G401 (cell line): Measurements from ENCODE around the gene USP49. TPM values are rescaled to one million over a fixed set of nuclear protein-coding genes. Genes with fewer than 3 reads are reported as not detected.
"Not testable (repeated sequence)": the region's sequence is repeated elsewhere in the genome, so short reads cannot be mapped to it uniquely, and the experiment has no call there.

Experiments
- DNase-seq: peaks from one replicate; pipeline ENCODE4 v3.0.0-alpha.2; 2015; ENCODE audit warnings: low spot score
- in situ Hi-C: cut with HindIII; loops from 2 replicates; pipeline ENCODE4 v1.10.0; 2016; ENCODE audit warnings: low sequenced_read_pairs, mixed read lengths
- total RNA-seq: library from RNA; depleted of rRNA; stranded (reverse); fragments of >200 nt; shearing (Covaris generic); gene quantifications from 2 replicates; pipeline ENCODE4 v1.2.3, GENCODE V29; 2014; rRNA removed

The USP49 gene
- 4.7 and 9.9 TPM in 2 replicates for total RNA-seq

DNA sequence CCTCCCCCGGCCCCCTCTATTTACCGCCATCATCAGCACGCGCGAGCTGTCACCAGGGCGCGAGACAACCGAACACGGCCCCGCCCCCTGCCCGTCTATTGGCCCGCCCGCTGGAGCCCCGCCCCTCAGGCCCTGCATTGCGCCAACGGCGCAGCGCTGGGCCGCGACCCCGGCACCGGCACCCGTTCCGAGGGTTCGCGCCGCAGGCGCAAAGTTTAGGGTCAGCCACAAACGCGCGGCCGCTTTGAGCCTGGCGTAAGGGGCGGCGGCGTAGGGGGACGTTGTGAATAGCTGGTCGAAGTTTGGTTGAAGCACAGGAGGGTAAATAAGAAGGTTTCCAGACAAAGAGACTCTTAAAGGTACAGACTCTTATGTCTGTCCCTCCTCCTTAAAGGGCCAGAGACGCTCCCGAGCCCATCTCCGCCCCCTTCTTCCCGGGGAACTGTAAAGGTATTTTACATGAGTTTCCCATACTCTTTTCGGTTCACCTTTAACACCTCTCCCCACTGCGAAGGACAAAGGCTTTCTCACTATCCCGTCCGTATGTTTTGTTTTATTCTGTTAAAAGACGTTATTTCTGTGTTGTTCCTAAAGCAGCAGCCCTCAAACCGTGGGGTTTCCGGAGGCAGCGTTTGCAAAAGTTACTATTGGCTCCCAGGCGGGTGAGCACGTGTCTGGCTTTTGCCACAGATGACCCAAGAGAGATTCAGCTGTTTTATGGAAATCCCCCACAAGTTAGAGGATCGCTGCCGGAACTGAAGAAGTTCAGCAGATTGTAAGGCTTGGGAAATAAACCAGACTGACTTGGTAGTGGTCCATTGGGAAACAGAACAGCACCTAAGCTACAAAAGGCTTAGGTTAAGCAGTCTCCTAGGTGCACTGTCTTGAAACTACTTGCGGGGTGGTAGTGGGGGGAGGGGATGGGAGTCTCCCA, at the start of gene USP49:
USP49 (minus strand) TSS at position 76 of the 934 bp plus-strand sequence. CDS start 88,392 bp downstream, outside the sequence.
- in situ Hi-C loops, result no loop called here
- DNase-seq, result peak; percentile 87

DNA sequence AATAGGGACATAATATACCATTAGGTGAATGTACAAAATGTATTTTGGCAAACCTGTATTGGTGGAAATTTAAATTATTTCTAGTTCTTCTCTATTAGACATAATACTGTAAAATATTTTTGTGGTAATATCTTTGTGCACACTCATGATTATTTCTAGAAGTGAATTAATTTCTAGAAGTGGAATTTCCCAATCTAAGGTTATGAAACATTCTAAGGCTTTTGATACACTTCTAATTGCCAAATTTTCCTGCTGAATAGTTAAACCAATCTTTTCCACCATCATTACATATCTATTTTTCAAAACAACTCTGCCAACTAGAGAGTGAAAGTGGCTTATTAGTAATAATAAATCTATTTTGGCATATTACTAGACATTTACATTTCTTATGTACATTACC, 48.3 kb upstream of the USP49 start:
- no peak for DNase-seq
- in situ Hi-C loops, result no loop called here

DNA sequence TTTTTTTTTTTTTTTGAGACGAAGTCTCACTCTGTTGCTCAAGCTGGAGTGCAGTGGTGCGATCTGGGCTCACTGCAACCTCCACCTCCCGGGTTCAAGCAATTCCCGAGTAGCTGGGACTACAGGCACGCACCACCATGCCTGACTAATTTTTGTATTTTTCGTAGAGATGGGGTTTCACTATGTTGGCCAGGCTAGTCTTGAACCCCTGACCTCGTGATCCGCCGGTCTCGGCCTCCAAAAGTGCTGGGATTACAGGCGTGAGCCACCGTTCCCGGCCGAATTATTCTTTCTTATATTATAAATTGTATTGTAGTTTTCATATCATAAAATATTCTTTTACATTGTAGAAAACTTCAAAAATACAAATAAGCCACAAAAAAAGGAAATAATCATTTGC, 47.7 kb upstream of the USP49 start:
- in situ Hi-C loops, DNase-seq: not testable (repeated sequence)

GRCh38 chr6:41942067-41942851, 47.1 kb upstream of the USP49 start:
- no peak for DNase-seq
- in situ Hi-C loops, result no loop called here

GRCh38 chr6:41941280-41942066, 46.3 kb upstream of the USP49 start, which contains the start of gene CCND3:
TSS of gene CCND3 (minus strand) at chr6:41941808. CDS start at chr6:41941649, 159 bp downstream.
- in situ Hi-C loops, result no loop called here

DNA sequence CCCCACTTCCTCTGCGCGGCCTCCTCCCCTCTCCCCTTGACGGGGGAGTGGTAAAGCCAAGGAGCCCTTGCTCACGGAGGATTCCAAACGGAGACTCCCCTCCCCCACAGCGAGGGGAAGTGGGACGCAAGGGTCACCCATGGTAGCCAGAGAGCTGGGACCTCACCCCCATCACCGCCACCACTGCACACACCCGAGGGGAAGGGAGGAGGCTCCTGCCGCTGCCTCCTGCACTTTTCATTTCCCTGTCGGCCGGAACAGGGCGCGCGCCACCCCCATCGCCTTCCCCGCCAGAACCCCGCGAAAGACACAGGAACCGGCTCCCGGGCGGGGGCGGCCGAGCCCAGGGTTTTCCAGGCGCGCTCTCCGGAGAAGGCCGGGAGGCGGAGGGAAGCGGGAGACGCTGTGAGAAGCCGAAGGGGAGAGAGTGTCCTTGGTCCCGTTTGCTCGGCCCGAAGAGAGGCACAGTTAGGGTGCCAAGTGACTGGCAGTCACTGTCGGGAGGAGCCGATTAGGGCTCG, 45.6 kb upstream of the USP49 start:
- in situ Hi-C loops, result no loop called here
- no peak for DNase-seq

More at GRCh38 chr6:41941280-41942066, 46.3 kb upstream of the USP49 start, which contains the start of gene CCND3:
- DNase-seq, result peak; percentile 88

DNA sequence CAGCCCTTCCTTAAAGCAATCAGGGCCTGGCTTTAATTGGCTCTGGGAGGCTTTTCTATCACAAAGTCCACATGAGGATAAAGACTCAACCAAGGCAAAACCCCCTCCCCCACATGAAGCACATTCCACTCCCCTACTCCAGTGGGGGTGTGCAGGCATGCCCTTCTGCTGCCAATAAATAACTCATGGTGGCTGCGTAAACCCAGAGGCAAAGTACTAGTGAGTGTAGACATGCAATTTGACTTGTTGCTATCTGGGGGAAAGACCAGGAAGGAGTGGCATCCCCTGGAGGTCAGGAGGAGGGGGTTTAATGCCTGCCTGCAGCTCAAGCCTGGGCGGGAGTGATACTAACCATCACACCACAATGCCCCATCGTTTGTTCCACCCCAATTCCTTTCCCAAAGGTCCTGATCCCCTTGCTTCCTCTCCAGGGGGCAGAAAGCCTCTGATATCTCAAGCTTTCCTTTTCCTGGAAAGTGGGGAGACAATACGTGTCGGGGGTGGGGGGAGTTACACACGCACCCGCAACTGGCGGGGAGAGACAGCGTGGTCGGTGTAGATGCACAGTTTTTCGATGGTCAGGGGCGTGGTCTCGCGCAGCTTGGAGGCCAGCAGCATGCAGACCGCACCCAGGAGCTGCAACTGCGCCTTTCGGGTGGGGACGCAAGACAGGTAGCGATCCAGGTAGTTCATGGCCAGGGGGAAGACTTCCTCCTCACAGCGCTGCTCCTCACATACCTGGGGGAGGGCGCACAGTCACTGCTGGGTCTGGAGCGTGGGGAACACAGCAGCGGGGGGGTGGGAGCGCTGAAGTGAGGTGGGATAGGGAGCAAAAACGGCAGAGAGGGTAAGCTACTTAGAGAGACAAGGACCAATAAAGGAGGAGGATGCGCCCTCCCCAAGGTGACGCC, 44.9 kb upstream of the USP49 start:
- no peak for DNase-seq
- in situ Hi-C loops, result no loop called here

GRCh38 chr6:41939176-41939847, 44.1 kb upstream of the USP49 start:
- DNase-seq, result peak; percentile 25
- in situ Hi-C loops, result no loop called here

DNA sequence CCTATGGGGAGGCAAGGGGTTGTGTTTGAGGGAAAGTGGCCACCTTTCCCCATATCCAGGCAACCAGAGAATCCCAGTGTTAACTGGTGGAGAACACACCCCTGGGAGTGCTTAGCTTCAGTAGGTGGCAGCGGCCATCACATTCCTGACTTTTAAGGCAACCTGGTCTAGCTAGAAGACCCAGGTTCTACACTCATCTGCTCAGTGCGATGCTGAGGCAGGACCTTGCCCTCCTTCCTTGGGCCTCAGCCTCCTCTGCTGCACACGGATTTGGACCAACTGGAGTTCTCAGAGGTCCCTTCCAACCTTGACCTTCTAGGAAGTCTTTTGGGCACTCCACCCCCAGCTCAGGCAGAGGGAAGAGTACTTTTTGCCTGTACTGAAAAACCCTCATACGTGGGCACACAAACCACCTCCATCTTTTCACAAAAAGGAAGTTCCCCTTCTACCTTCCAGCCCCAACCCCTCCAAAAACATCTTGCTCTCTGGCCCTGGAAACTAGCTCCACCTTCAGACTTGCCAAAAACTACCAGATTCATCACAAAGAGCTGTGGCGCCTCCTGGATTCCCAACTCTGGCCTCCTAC, 43.5 kb upstream of the USP49 start:
- no peak for DNase-seq
- in situ Hi-C loops, result no loop called here

- in situ Hi-C loops, result no loop called here
- no peak for DNase-seq
Observed at GRCh38 chr6:41937861-41938574, 42.8 kb upstream of the USP49 start.

GRCh38 chr6:41937472-41937860, 42.3 kb upstream of the USP49 start:
- in situ Hi-C loops, result no loop called here
- DNase-seq, result no peak

- in situ Hi-C loops, result no loop called here
- peak; percentile 91 for DNase-seq
Observed at GRCh38 chr6:41936073-41936837, 41.1 kb upstream of the USP49 start.

DNA sequence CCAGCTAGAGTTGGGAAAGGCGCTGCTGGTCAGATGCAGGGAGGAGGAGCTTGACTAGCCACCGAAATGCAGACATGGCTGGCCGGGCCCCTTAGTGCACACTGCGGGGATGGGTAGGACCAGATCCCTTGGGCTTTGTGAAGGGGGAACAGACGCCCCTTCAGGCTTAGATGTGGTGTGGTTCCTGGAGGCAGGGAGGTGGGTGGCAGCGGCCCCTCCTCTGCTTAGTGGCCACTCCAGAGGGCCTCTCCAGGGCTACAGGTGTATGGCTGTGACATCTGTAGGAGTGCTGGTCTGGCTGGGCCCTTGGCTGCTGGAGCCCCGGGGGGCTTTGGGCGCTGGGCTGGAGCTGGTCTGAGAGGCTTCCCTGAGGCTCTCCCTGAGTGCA, 40.5 kb upstream of the USP49 start:
- DNase-seq, result no peak
- in situ Hi-C loops, result no loop called here

DNA sequence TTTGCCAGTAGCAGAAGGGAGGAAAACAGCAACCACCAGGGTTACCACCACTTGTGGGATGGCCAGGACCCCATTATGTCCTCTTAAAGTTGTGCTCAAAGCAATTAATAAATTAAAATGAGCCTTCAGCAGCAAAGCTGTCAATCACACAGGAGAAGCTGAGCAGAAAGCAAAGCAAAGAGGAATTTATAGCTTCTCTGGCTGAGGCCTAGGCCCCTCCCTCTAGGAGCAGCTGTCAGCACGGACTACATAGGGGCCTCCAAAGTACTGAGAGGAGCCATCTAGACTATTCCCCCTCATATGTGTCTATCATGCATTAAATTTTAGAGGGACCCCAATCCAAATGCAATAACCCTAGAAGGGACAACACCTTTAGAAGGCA, 40.0 kb upstream of the USP49 start:
- no peak for DNase-seq
- in situ Hi-C loops, result no loop called here

DNA sequence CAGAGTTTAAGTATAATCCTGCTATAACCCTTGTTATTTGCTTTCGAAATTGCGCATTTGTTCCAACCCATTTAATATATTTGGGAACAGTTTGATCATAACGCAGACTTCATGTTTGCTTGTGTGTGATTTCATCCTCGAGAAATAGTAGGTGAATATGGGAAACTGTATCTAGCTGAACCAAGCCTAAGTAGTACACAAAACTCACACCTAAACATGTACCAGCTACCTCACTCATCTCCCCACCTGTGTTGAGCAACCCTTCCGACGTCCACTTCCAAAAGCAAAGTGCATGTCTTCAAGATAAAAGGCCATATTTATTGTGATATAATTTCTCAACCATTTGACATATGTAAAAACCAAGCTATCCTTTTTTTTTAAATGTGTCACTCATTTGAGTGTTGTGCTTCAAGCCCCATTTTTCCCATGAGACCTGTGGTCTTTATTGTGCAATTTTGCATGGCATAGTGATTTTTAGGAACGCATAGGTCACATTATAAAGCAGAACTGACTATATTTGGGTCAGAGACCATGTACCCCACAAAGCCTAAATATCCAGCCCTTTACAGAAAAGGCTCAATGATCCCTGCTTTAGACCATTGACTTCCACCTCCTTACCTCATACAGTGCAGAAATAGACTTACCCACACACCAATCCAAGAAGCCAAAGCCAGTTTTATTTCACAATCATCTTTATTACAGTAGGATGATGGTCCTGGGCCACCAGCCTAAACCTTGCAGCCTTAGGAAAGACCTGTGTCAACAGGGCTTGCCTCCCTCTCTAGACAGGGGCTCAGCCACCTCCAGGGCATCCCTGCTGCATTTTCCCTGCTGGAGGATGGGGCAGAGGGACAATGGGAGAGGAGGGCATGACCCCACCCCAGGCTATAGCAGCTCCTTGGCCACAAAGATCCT, 39.4 kb upstream of the USP49 start:
- DNase-seq, result no peak
- in situ Hi-C loops, result no loop called here
